22Rv1 (cell line): ENCODE results near the gene HSDL1.
A peak's percentile ranks its signal among the peaks of the same experiment; 100 is the strongest.

ENCODE experiments used
- H3K27ac ChIP-seq: fragments of 450-650 bp; 2 replicates; pipeline ENCODE4 v1.5.1; 2017
- ZFX ChIP-seq: fragments of 450-650 bp; IDR thresholded peaks from 2 replicates; pipeline ENCODE4 v1.6.1; 2017; ENCODE audit warnings: antibody characterized with exemption, borderline replicate concordance
- TF ChIP-seq, protein P1 (sequence below): fragments of 450-650 bp; IDR thresholded peaks from 2 replicates; pipeline ENCODE4 v1.5.1; 2017; ENCODE audit warnings: mild to moderate bottlenecking

HSDL1 gene

DNA sequence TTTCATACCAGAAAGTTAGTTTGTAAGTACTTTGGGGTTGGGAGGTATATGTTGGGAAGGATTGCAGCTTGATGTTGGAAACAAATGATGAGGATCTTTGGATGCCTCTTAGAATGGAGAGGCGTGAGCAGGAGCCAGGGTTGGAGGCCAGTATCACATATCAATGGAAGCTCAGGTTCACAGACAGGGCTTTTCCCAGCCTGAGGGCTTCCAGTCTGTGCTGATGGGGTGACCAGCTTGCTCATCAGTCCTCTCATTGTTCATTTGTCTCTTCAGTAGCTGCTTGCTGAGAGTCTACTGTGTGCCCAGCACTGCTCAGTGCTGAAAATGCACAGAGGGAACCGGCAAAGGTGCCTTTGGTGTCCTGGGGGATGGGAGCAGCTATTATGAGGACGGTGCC lies 5.9 kb upstream of the HSDL1 start:
- no peak for TF ChIP-seq ZFX
- TF ChIP-seq, protein P1, sequence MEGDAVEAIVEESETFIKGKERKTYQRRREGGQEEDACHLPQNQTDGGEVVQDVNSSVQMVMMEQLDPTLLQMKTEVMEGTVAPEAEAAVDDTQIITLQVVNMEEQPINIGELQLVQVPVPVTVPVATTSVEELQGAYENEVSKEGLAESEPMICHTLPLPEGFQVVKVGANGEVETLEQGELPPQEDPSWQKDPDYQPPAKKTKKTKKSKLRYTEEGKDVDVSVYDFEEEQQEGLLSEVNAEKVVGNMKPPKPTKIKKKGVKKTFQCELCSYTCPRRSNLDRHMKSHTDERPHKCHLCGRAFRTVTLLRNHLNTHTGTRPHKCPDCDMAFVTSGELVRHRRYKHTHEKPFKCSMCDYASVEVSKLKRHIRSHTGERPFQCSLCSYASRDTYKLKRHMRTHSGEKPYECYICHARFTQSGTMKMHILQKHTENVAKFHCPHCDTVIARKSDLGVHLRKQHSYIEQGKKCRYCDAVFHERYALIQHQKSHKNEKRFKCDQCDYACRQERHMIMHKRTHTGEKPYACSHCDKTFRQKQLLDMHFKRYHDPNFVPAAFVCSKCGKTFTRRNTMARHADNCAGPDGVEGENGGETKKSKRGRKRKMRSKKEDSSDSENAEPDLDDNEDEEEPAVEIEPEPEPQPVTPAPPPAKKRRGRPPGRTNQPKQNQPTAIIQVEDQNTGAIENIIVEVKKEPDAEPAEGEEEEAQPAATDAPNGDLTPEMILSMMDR, result no peak
- no peak overlapping the region for H3K27ac ChIP-seq

DNA sequence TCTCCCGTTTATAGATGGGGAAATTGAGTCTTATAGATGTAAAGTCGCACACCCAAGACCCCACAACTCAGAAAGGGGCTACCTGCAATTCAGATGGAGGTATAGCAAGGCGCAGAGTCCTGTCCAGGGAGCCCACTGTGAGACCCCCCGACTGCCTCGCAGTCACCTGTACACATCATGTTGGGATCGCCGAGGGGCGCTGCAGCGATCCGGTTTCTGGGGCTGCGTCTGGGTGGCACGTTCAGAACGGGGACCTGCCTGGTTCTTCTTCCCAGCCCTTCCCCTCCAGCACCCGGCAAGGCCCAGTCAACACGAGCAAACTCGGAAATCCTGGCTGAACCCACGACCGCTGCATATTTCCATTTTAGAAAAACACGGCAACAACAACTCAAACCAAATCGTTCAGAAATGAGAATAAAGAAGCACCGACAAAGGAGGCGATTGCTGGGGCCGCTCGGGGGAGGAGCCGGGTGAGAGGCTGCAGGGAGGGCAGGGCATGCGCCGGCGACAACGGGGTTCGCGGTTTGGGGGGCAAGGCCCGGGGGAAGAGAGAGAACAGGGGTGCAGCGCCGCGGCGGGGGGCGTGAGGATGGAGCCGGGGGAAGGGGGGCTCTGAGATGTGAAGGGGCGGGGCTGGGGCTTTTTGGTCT lies 643 bp downstream of the HSDL1 start:
- H3K27ac ChIP-seq, result peak overlapping the region; percentile 50
- TF ChIP-seq, protein P1, result no peak
- no peak for TF ChIP-seq ZFX

DNA sequence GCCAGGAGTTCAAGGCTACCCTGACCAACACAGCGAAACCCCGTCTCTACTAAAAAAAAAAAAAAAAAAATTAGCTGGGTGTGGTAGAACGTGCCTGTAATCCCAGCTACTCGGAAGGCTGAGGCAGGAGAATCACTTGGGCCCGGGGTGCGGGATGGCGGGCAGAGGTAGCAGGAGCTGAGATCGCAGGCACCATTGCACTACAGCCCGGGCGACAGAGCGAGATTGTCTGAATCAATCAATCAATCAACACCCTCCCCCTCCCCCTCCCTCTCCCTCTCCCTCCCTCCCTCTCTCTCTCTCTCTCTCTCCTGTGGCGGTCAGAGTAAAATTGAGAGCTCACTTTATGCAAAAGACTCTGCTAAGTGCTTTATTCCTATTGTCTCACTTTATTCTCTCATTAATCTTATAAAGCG lies 1.2 kb downstream of the HSDL1 start:
- TF ChIP-seq, protein P1, result no peak
- TF ChIP-seq ZFX, result no peak
- H3K27ac ChIP-seq, result no peak overlapping the region

DNA sequence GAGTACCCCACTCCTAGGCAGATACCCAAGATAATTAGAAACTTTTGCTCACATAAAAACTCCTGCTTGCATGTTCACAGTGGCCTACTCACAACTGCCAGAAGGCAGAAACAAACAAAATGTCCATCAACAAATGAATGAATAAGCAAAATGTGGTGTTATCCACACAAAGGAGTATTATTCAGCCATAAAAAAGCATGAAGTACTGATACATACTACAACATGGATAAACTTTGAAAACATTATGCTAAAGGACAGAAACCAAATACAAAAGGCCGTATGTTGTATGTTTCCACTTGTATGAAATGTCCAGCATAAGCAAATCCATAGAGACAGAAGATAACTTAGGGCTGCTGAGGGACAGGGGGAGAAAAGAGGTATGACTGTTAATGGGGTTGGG lies 1.9 kb downstream of the HSDL1 start:
- no peak overlapping the region for H3K27ac ChIP-seq
- no peak for TF ChIP-seq ZFX
- TF ChIP-seq, protein P1, result no peak

DNA sequence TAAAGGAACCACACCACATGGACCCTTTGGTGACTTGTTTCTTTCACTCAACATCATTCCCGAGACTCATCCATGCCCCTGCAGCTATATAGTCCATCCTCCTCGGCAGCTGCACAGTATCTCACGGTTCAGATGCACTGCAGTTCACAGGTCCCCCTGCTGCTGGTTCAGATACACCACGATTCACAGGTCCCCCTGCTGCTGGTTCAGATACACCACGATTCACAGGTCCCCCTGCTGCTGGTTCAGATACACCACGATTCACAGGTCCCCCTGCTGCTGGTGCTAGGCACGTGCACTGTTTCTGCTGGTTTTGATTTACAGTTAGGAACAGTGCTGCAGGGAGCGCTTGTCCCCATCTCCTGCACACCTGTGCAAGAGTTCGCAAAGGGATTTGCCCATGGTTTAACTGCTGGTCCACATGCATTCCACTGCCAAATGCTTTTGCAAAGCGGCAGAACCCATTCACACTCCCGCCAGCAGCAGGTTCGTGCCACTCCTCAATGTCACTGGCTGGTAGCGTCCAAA lies 3.8 kb downstream of the HSDL1 start:
- no peak for TF ChIP-seq ZFX
- TF ChIP-seq, protein P1, result no peak
- no peak overlapping the region for H3K27ac ChIP-seq

DNA sequence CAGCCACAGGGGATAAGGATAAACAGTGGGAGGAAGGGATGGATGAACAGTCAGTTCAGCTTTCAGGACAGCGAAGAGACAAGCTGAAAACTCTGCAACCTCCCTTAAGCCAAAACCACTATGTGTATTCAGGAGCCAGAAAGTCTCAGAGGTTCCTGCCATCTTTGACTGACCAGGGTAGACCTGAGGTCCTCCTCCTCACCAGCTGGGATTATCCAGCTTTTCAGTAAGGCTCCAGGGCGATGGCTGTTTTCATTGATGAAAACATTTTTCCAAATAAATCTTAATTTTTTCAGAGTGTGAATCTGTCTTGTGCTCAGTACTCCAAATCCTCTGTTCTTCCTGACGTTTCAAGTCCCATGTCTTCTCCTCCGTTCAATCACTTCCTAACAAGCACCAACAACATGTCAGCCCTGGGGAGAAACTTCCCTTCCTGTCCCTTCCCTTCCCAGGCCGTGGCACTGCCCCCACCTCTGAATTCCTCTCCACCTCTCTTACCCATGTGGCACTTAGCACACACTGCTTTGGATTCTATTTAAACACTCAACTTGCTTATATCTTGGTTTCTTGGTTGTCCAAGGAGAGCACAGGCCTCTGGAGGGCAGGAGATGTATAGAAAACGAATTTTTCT lies 5.2 kb downstream of the HSDL1 start:
- TF ChIP-seq, protein P1, result no peak
- TF ChIP-seq ZFX, result no peak
- no peak overlapping the region for H3K27ac ChIP-seq
